ENCODE data around the gene OR2C1. TPM values are rescaled to one million over a fixed set of nuclear protein-coding genes. Genes with fewer than 3 reads are reported as not detected.

Gene OR2C1
- total RNA-seq, 1 experiment from 2014 or later, result not detected

DNA sequence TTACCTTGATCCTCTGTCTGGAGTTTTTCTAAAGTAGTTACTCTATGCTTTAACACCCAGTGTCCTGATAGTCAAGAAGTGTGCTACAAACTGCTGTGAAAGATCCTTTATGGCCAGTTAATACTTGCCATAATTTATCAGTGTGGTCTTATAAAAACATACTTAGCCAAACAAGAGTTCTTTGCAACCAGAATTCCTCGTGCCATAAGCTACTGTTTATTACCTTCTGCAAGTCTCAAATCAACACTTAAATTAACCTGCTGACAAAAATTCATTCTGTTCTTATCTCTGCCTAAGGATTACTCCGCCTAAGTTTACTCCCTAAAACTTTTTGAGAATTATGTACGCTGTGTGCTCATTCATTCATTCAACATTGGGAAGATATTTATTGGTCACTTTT lies 27.6 kb upstream of the OR2C1 start (continued):
- TF ChIP-seq REST (IDR thresholded peaks at IDR 0.05; ENCODE audit: low read depth), result no peak
- TF ChIP-seq CEBPB (IDR thresholded peaks at IDR 0.05; ENCODE audit: low read depth), result no peak
- no peak for TF ChIP-seq EGR1 (IDR thresholded peaks at IDR 0.05; ENCODE audit: low read depth)
- TF ChIP-seq, protein P1, sequence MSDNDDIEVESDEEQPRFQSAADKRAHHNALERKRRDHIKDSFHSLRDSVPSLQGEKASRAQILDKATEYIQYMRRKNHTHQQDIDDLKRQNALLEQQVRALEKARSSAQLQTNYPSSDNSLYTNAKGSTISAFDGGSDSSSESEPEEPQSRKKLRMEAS (IDR thresholded peaks at IDR 0.05), result no peak
- TF ChIP-seq SP1 (IDR thresholded peaks at IDR 0.05; ENCODE audit: low read depth), result no peak
- no peak for TF ChIP-seq SIN3A (IDR thresholded peaks at IDR 0.05; ENCODE audit: low read depth)
- TF ChIP-seq POLR2A (IDR thresholded peaks at IDR 0.05; ENCODE audit: borderline replicate concordance, extremely low read depth, insufficient read depth, insufficient read length), result no peak
- no peak for TF ChIP-seq SRF (IDR thresholded peaks at IDR 0.05; ENCODE audit: low read depth)
- no peak for TF ChIP-seq ELF1 (IDR thresholded peaks at IDR 0.05; ENCODE audit: borderline replicate concordance, low read depth)
- TF ChIP-seq POLR2AphosphoS5 (IDR thresholded peaks at IDR 0.05; ENCODE audit: low read depth, low read length), result no peak
- TF ChIP-seq TCF7L2 (IDR thresholded peaks at IDR 0.05; ENCODE audit: borderline replicate concordance, extremely low read depth, insufficient read depth, insufficient read length), result no peak

GRCh38 chr16:3328643-3329042 lies 27.0 kb upstream of the OR2C1 start:
- no peaks in the 10 kb centered on the region for H3K9me3 ChIP-seq (ENCODE audit: control insufficient read depth in 1 of 2, insufficient read depth in 1 of 2, low read depth in 1 of 2, low read length in 2 of 2)
- no peaks in the 10 kb centered on the region for H3K27me3 ChIP-seq (ENCODE audit: insufficient read depth, low read length)
- no peaks in the 10 kb centered on the region for H3K4me1 ChIP-seq (ENCODE audit: control insufficient read depth in 1 of 2, insufficient read depth in 2 of 2, low read length in 2 of 2)
- H3K9ac ChIP-seq (ENCODE audit: low read length), result no peak overlapping the region
- H3K9me2 ChIP-seq (ENCODE audit: insufficient read depth), result no peaks in the 10 kb centered on the region
- no peaks in the 10 kb centered on the region for H4K20me1 ChIP-seq (ENCODE audit: insufficient read depth)
- no peak overlapping the region for H3K27ac ChIP-seq (ENCODE audit: low read depth, low read length)
- TF ChIP-seq POLR2A (IDR thresholded peaks at IDR 0.05; ENCODE audit: borderline replicate concordance, extremely low read depth, insufficient read depth, insufficient read length) (no peak), EGR1 (IDR thresholded peaks at IDR 0.05; ENCODE audit: low read depth) (no peak), SIN3A (IDR thresholded peaks at IDR 0.05; ENCODE audit: low read depth) (no peak), SP1 (IDR thresholded peaks at IDR 0.05; ENCODE audit: low read depth) (no peak)
- H3K36me3 ChIP-seq (ENCODE audit: control insufficient read depth in 1 of 2, insufficient read depth in 2 of 2, low read length in 2 of 2), result no peaks in the 10 kb centered on the region
- CTCF ChIA-PET, result no interaction called here
- no peak overlapping the region for H3K4me3 ChIP-seq (replicated peaks in 1 of 2; ENCODE audit: low read depth in 1 of 2, low read length in 2 of 2)
- BruUV-seq (replicated peaks), result no TSS peak
- DNase-seq (ENCODE audit: low read depth, low spot score), result no peak
- POLR2A ChIA-PET, result no interaction called here
- no peak for ATAC-seq
- no peak overlapping the region for H2AFZ ChIP-seq (ENCODE audit: low read depth, low read length, poor library complexity, severe bottlenecking)
- H3K4me2 ChIP-seq (ENCODE audit: low read length), result no peak overlapping the region
- intact Hi-C loops (cut with micrococcal nuclease), result no loop called here
- RAD21 ChIA-PET (ENCODE audit: low non-redundant PET in 1 of 2, low total read pairs in 2 of 2, uncharacterized antibody in 2 of 2, unreplicated experiment in 2 of 2), result no interaction called here
- no peaks in the 10 kb centered on the region for H3K79me2 ChIP-seq (ENCODE audit: insufficient read depth, low read length)
